ENCODE results near the gene SLC11A2. TPM values are rescaled to one million over a fixed set of nuclear protein-coding genes. Genes with fewer than 3 reads are reported as not detected.

The SLC11A2 gene
- polyA plus RNA-seq, 3 donors, result 11.7 to 69.0 (median 14.9) TPM

GRCh38 chr12:51059086-51059485 is 32.9 kb upstream of the SLC11A2 start:
- Mint-ChIP-seq H3K4me1 (peaks cover 13% of the 10 kb centered on the region), H3K9me3 (no peaks in the 10 kb centered on the region), H3K4me3 (no peak overlapping the region), H3K36me3 (peaks cover 76 to 93% of the 10 kb centered on the region in 2 donors), H3K27me3 (ENCODE audit: low read depth in 3 of 3) (no peaks in the 10 kb centered on the region), H3K27ac (peak overlapping the region in 4 of 7 donors; percentile 7 to 66 (median 50))
- Histone ChIP-seq H3K9ac (ENCODE audit: insufficient read depth, low read length, poor library complexity, severe bottlenecking) (no peak overlapping the region), H4K20me1 (ENCODE audit: insufficient read depth, low read length) (no peaks in the 10 kb centered on the region), H3K36me3 (replicated peaks in 1 of 2; ENCODE audit: control insufficient read depth in 1 of 2, insufficient read depth in 2 of 2, low read length in 2 of 2) (peaks cover 77 to 98% of the 10 kb centered on the region in 2 donors), H3K79me2 (ENCODE audit: insufficient read depth, low read length) (no peaks in the 10 kb centered on the region), H3K27ac (ENCODE audit: low read depth in 1 of 2, low read length in 2 of 2) (peak overlapping the region in 1 of 2 donors; percentile 35), H3K4me3 (replicated peaks in 1 of 3; ENCODE audit: low read depth in 2 of 3, low read length in 3 of 3) (no peak overlapping the region), H3K4me1 (ENCODE audit: control insufficient read depth in 1 of 2, insufficient read depth in 2 of 2, low read length in 2 of 2) (peaks cover 0 to 6% of the 10 kb centered on the region in 2 donors), H3K27me3 (ENCODE audit: control insufficient read depth in 2 of 2, insufficient read depth in 2 of 2, low read length in 2 of 2) (no peaks in the 10 kb centered on the region), H3K9me3 (replicated peaks in 1 of 2; ENCODE audit: control insufficient read depth in 1 of 2, insufficient read depth in 1 of 2, low read length in 2 of 2) (no peaks in the 10 kb centered on the region), H2AFZ (ENCODE audit: insufficient read depth, low read depth, low read length, poor library complexity, severe bottlenecking) (no peak overlapping the region), H3K4me2 (replicated peaks; ENCODE audit: extremely low read depth, low read length, poor library complexity, severe bottlenecking) (no peak overlapping the region)
- no peak for TF ChIP-seq CTCF (IDR thresholded peaks at IDR 0.05)
- intact Hi-C loops (cut with micrococcal nuclease), result loop anchor here in 1 of 2 donors (10.0 kb wide), 1 partner anchor 286 kb away; the partner anchor contains the start of gene CELA1
- DNase-seq, result no peak
- WGBS (ENCODE audit: insufficient coverage), result 90% methylated on average over 2 of the region's 7 CpGs

DNA sequence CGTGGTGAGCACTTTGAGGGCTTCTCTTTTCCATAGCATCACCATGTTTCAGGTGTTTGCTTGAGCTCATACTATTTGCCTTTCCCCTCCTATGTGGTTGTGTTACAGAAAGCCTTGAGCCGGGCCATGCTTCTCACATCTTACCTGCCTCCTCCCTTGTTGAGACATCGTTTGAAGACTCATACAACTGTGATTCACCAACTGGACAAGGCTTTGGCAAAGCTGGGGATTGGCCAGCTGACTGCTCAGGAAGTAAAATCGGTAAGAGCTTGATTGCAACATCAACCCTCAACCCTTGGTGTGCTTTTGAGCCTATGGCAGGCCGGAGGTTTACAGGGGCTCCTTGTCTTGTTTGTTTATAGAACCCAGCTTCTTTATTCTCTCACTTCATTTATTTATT is 30.1 kb upstream of the SLC11A2 start:
- Histone ChIP-seq H3K27ac (ENCODE audit: low read depth in 1 of 2, low read length in 2 of 2) (peak overlapping the region in 1 of 2 donors; percentile 14), H3K9me3 (replicated peaks in 1 of 2; ENCODE audit: control insufficient read depth in 1 of 2, insufficient read depth in 1 of 2, low read length in 2 of 2) (no peaks in the 10 kb centered on the region), H3K36me3 (replicated peaks in 1 of 2; ENCODE audit: control insufficient read depth in 1 of 2, insufficient read depth in 2 of 2, low read length in 2 of 2) (peaks cover 72 to 97% of the 10 kb centered on the region in 2 donors), H3K4me3 (replicated peaks in 1 of 3; ENCODE audit: low read depth in 2 of 3, low read length in 3 of 3) (no peak overlapping the region), H3K79me2 (ENCODE audit: insufficient read depth, low read length) (no peaks in the 10 kb centered on the region), H3K4me2 (replicated peaks; ENCODE audit: extremely low read depth, low read length, poor library complexity, severe bottlenecking) (no peak overlapping the region), H3K27me3 (ENCODE audit: control insufficient read depth in 2 of 2, insufficient read depth in 2 of 2, low read length in 2 of 2) (no peaks in the 10 kb centered on the region), H4K20me1 (ENCODE audit: insufficient read depth, low read length) (no peaks in the 10 kb centered on the region), H3K9ac (ENCODE audit: insufficient read depth, low read length, poor library complexity, severe bottlenecking) (no peak overlapping the region), H3K4me1 (ENCODE audit: control insufficient read depth in 1 of 2, insufficient read depth in 2 of 2, low read length in 2 of 2) (peaks cover 0 to 6% of the 10 kb centered on the region in 2 donors), H2AFZ (ENCODE audit: insufficient read depth, low read depth, low read length, poor library complexity, severe bottlenecking) (no peak overlapping the region)
- Mint-ChIP-seq H3K27me3 (ENCODE audit: low read depth in 3 of 3) (no peaks in the 10 kb centered on the region), H3K4me3 (no peak overlapping the region), H3K36me3 (peaks cover 73 to 91% of the 10 kb centered on the region in 2 donors), H3K4me1 (peaks cover 13% of the 10 kb centered on the region), H3K9me3 (no peaks in the 10 kb centered on the region), H3K27ac (peak overlapping the region in 3 of 7 donors; percentile 40 to 57 (median 56))
- peak; percentile 21 to 65 (median 44) for DNase-seq
- intact Hi-C loops (cut with micrococcal nuclease), result loop anchor here in 1 of 2 donors (10.0 kb wide), 1 partner anchor 289 kb away; the partner anchor contains the start of gene CELA1
- WGBS (ENCODE audit: insufficient coverage), result 0% methylated on average over 2 of the region's 5 CpGs
- no peak for TF ChIP-seq CTCF (IDR thresholded peaks at IDR 0.05)
